IPS DF 4.7 (cell line): ENCODE results near the gene SLITRK5.

Source experiments
- DNase-seq: peaks from one replicate; pipeline ENCODE4 v3.0.0-alpha.2; 2013; ENCODE audit warnings: low spot score; ENCODE audit errors: extremely low read depth

Gene SLITRK5

DNA sequence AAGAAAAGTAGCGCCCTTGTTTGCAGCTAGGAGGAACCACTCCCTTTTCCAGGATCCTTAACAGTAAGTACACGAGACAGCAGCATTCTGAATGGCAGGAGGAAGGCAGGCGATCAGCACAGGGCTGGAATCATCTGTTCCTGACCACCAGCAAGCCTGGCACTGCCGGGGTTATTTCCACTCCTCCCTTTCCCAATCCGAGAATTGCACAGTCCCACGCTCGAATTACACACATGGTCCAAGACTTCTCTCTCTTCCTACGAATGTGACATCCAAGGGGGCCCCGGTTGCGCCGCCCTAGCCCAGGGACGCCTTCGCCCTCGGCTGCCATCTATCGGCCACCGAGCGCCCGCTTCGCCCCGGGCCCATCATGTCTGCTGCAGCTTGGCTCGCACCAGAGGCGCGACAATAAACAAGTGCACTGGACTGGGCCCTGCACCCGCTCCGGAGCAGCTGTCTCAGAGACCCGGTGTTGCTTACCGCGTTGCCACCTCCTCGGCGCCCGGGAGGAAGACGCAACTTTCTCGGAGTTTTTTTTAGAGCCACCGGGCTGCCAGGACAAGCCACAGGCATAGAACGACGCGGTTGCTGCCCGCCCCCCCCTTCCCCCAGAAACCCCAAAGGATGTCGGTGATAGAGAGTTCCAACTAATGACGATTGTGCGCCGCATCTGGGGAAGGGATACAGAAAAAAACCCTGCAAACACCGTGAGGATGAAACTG lies at the start of gene SLITRK5:
Gene SLITRK5, plus strand, starts transcription at position 341 of the 722 bp plus-strand sequence. CDS start 4,018 bp downstream, outside the sequence.
- no peak for DNase-seq

DNA sequence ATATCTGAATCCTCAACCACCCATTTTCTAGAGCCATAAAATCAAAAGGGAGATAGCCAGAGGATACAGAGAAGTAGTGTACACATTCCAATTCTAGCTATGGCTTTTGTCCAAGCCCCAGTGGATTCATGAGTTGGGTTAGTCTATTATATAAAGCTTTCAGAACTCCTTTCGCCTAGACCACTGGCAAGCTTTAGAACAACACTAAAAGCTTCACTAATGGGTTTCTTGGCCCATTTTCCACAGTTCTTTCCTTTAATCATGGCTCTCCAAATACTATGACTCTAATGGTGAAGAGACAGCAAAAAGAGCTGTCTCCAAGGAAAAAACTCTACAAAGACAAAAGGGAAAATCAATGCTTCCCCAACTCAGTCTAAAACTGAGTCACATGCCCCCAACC lies 48.2 kb upstream of the SLITRK5 start:
- DNase-seq: no peak

DNA sequence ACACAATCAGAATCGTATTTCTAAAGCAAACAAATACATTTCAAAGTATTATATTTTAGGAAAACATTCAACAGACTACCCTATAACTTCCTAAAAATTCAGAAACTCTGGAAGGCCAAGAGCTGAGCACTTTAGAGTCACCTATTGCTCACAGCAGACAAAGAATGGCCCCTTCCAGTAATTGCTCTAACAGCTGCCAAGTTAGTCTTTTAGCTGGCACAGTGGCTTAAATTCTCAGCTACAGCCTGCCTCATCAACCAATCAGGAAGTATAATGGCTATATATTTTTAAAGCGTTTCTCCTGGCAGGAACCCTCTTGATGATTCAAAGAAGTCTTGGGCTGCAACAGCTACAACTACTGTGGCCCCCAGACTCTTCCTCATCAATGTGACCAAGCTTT lies 14.9 kb upstream of the SLITRK5 start:
- no peak for DNase-seq

DNA sequence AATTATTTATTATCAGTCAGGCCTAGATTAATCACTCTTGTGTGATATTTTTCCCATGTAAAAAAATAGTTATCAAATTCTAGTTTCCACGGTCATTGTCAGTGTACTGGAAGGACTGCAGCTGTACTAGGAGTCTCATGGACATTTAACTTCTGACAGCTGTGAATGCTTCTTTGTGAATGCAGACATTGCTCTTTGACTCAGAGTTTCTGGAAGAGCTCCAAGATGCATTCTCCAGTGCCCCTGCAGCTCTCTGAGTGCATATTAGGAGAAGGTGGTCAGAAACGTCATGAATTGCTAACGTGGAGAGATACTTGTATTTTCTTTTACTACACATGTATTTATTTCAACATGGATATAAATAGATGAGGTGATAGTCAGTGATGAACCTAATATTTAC lies 9.7 kb upstream of the SLITRK5 start:
- DNase-seq: no peak

DNA sequence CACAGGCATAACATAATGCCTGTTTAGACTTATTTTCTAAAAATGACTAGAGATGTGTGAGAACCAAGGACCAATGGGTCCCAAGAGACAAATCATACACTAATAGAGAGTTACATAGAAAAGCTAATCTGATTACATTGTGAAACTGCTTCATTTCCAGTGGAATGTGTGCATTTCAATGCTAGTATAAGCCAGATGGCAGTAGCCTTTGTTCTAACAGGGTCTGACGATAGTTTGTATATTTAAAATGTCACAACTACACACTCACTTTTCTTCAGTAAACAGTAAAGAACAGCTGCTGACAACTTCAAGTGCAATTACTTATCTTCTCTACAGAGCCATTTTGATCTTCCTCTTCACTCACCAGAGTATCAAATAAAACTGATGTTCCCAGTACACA lies 4.3 kb upstream of the SLITRK5 start:
- no peak for DNase-seq

DNA sequence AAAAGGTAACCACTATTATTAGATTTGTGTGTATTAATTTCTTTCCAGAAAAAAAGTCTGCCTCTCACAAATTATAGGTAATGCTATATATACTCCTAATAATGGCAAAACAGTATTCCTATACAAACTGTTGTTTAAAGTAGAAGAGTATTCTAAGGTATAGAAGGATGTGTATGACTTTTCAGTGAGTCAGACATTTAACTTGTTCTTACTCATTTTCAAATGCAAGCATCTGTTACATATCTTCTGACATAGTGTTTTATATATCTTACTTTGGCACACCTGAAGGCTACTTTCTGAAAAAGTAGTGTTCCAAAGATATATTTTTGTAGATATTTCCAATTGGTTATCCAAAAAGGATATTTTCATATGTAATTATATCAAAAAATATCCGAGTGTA lies 3.5 kb upstream of the SLITRK5 start:
- no peak for DNase-seq

DNA sequence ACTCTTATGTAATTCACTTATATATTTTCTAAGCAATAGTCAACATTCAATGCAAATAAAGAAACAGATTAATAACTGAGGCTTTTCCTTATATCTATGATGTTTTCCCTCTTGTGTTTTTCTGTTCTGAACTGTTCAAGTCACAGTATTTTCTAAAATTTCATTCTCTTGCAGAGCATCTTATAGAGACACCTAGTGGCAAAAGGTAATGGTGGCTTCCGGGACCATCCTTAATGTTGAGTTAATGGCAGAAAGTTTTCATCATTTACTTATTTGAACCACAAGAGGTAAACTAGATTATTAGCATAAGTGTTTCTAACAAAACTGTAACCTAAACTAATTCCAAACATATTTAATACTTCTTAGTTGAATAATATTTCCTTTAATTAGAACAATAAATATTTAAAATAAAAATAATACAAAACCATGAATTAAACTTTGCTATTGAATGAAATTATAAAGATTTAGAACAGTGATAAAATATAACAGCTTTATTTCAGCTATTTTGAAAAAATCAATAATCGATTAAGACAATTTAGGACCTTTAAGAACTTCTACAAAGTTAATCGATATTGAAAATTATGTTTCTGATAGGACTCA lies 1.7 kb upstream of the SLITRK5 start:
- DNase-seq: no peak

DNA sequence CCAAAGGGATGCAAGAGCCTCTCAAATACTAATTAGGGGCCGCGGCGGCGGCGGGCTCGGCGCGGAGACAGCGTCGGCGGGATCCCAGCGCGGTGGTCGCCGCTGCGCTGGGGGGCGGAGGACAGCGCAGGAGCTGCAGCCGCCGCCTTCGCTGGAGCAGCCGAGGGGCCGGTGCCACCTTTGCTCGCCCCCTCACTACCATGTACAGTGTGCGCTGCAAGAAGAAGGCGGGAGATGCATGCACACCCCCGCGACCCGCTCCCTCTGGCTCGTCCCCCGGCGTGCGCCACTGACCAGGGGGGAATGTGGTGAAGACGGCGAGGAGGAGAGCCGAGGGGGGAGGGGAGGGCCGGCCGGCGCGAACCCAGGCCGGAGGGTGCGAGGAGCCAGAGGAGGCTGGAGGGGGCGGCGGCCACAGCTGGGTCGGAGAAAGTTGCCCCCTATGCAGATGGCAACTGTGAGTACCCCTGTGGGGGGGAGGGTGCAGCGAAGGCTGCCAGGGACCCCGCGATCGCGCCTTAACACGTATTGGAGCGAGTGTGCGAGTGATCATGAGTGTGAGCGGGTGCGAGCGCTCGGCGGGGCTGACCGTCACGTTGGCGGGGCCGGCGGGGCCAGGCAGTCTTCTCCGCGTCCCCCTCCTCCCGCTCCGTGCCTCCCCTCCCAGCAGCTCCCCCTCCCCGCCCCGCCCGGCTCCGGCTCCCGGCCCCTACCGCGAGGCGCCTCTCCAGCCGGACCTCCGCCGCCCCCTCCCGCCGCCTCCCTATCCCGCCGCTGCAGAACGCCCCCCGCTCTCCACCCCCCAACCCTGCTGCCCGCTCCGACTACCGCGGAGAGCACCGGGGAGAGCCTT lies 808 bp downstream of the SLITRK5 start:
- no peak for DNase-seq

GRCh38 chr13:87674247-87674738 lies 3.1 kb downstream of the SLITRK5 start:
- no peak for DNase-seq

DNA sequence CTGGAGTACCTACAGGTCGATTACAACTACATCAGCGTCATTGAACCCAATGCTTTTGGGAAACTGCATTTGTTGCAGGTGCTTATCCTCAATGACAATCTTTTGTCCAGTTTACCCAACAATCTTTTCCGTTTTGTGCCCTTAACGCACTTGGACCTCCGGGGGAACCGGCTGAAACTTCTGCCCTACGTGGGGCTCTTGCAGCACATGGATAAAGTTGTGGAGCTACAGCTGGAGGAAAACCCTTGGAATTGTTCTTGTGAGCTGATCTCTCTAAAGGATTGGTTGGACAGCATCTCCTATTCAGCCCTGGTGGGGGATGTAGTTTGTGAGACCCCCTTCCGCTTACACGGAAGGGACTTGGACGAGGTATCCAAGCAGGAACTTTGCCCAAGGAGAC lies 4.7 kb downstream of the SLITRK5 start:
- no peak for DNase-seq

GRCh38 chr13:87676254-87677042 lies 5.3 kb downstream of the SLITRK5 start:
- DNase-seq: no peak

GRCh38 chr13:87677043-87677495 lies 5.9 kb downstream of the SLITRK5 start:
- DNase-seq: no peak

DNA sequence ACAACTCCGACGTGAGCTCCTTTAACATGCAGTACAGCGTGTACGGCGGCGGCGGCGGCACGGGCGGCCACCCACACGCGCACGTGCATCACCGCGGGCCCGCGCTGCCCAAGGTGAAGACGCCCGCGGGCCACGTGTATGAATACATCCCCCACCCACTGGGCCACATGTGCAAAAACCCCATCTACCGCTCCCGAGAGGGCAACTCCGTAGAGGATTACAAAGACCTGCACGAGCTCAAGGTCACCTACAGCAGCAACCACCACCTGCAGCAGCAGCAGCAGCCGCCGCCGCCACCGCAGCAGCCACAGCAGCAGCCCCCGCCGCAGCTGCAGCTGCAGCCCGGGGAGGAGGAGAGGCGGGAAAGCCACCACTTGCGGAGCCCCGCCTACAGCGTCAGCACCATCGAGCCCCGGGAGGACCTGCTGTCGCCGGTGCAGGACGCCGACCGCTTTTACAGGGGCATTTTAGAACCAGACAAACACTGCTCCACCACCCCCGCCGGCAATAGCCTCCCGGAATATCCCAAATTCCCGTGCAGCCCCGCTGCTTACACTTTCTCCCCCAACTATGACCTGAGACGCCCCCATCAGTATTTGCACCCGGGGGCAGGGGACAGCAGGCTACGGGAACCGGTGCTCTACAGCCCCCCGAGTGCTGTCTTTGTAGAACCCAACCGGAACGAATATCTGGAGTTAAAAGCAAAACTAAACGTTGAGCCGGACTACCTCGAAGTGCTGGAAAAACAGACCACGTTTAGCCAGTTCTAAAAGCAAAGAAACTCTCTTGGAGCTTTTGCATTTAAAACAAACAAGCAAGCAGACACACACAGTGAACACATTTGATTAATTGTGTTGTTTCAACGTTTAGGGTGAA lies 6.6 kb downstream of the SLITRK5 start:
- DNase-seq: no peak

- DNase-seq: no peak
These were observed 7.2 kb downstream of the SLITRK5 start for GRCh38 chr13:87678372-87678752.

- no peak for DNase-seq
These were observed 9.1 kb downstream of the SLITRK5 start for GRCh38 chr13:87680298-87680697.

DNA sequence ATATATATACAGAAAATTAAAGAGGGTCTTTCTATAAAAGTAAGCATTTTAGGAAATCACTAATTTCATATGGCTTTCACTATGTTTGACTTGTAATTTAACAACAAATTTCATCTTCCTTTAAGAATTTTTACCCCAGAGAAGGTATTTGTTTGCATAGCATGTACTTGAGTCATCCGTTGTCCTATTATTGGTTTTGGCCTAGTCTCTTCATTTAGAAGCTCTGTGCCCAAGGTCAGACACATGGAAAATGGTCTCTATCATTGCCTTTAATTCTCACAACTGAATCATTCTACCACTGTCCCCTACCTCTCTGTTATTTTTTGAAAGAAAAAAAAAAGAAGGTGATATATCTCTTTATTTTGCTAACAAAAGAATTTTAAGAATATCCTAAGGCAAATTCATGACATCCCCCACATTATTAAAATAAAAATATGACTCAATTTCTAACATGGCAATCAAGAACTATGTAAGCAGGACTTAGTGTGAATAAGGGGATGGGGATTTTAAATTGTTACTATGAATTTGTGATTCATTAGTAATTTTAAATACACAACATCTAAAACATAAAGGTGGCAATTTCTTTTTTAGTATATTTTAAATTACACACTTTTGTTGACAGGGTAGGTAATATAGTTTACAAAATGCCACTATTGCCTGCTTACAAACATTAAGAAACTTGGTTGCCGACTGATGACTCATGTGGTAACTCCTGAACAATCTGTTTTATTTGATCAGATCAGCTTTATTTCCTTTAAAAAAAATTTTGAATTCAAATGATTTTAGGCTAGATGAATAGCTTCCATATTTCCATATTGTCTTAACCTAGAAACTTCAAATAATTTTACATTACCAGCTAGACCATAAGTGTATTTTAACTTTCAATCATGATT lies 13.9 kb downstream of the SLITRK5 start:
- DNase-seq: no peak

DNA sequence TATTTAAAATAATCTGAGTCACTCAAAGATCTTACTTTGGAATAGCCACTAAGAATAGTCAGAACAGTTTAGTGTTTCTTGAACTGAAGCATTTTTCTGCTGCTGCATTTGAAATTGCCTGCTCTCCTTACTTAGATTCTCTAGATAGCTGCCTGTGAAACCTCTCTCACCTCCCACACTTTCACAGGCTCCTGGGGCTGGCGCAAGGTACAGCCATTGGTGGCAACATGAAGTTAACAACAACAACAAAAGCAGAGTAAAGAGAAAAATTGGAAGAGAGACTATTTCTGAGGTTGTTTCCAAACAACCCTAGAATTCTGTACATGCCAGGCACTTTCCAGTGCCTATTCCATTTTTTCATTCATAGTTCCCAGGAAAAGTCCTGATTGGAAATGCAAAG lies 25.3 kb downstream of the SLITRK5 start:
- no peak for DNase-seq

DNA sequence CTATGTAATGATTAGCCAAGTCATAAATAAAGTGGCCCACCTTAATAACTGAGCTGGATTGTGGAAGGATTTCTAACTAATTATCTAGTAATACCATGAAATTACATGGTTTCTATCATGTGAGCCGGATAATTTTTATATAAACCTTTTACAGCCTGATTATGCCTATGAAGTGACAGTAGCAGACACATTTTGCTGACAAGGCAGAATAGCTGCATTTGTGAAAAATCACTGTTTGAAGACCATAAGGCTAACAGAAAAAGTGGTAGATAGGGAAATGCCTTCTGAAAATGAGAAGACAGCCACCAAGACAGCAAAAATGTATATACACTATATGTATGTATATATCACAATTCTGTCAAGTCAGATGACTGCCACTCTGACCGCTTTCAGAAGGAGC lies 27.1 kb downstream of the SLITRK5 start:
- no peak for DNase-seq

DNA sequence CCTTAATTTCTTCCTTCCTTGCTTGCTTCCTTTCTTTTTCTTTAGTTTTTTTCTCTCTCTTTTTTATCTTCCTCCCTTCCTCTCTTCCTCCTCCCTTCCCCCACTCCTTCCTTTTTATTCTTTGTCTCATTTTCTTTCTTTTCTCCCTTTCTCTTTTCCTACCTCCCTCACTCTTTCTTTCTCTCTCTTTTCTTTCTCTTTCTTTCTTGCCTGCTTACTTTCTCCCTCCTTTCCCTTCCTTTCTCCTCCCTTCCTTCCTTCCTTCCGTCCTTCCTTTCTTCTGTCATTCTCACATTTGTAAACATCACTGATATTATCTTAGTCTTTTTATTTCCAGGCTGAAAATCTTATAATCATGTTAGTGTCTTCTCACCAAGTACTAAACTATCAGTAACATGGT lies 38.8 kb downstream of the SLITRK5 start:
- no peak for DNase-seq
